HT1080 (cell line): Measurements from ENCODE around the gene CRACDL. TPM values are rescaled to one million over a fixed set of nuclear protein-coding genes. Genes with fewer than 3 reads are reported as not detected.

Source experiments
- DNase-seq: peaks from one replicate; pipeline ENCODE4 v3.0.0-alpha.2; 2015; ENCODE audit warnings: low read depth
- total RNA-seq: library from RNA; depleted of rRNA; stranded (reverse); fragments of >200 nt; shearing (Covaris generic); gene quantifications from 2 replicates; pipeline ENCODE4 v1.2.3, GENCODE V29; 2014

Gene CRACDL
- total RNA-seq, 1 experiment from 2014 or later: not detected

- no peak for DNase-seq
These were observed 157.1 kb downstream of the CRACDL start for GRCh38 chr2:98778741-98779483.

- no peak for DNase-seq
These were observed 157.9 kb downstream of the CRACDL start for GRCh38 chr2:98778151-98778550.

- no peak for DNase-seq
These were observed 158.3 kb downstream of the CRACDL start for GRCh38 chr2:98777710-98778109.

- DNase-seq: peak; percentile 14
These were observed 158.9 kb downstream of the CRACDL start for GRCh38 chr2:98777076-98777475.

- no peak for DNase-seq
These were observed 159.9 kb downstream of the CRACDL start for GRCh38 chr2:98776136-98776535.

- DNase-seq: peak; percentile 49
These were observed 160.7 kb downstream of the CRACDL start for GRCh38 chr2:98775146-98775986.

- DNase-seq: no peak
These were observed 162.1 kb downstream of the CRACDL start for GRCh38 chr2:98773907-98774306.

- DNase-seq: no peak
These were observed 162.9 kb downstream of the CRACDL start for GRCh38 chr2:98773169-98773568.

- no peak for DNase-seq
These were observed 163.5 kb downstream of the CRACDL start for GRCh38 chr2:98772536-98772935.

- peak; percentile 28 for DNase-seq
These were observed 164.1 kb downstream of the CRACDL start for GRCh38 chr2:98771721-98772524.

GRCh38 chr2:98771264-98771663 lies 164.8 kb downstream of the CRACDL start:
- DNase-seq: no peak

GRCh38 chr2:98769784-98770183 lies 166.2 kb downstream of the CRACDL start:
- no peak for DNase-seq

GRCh38 chr2:98769114-98769476 lies 166.9 kb downstream of the CRACDL start:
- no peak for DNase-seq

- DNase-seq: peak; percentile 71
These were observed 167.5 kb downstream of the CRACDL start for GRCh38 chr2:98768384-98769113.

GRCh38 chr2:98764499-98764898 lies 171.5 kb downstream of the CRACDL start:
- DNase-seq: no peak

- DNase-seq: no peak
These were observed 172.6 kb downstream of the CRACDL start for GRCh38 chr2:98763209-98763951.

GRCh38 chr2:98761909-98762308 lies 174.1 kb downstream of the CRACDL start:
- no peak for DNase-seq

GRCh38 chr2:98761267-98761781 lies 174.7 kb downstream of the CRACDL start:
- no peak for DNase-seq

- DNase-seq: no peak
These were observed 176.0 kb downstream of the CRACDL start for GRCh38 chr2:98759827-98760625.
